HUDEP-2 (cell line): Measurements from ENCODE around the gene LRRC56.
"Not testable (repeated sequence)": the region's sequence is repeated elsewhere in the genome, so short reads cannot be mapped to it uniquely, and the experiment has no call there.

Experiments
- DNase-seq, 76 experiments: peaks; one replicate each; lab custom pipeline; 2025; ENCODE audit not compliant: unreplicated experiment in 76 of 76; lab: John Stamatoyannopoulos, UW

Gene LRRC56

GRCh38 chr11:501001-501682, 36.2 kb upstream of the LRRC56 start:
- no peak for DNase-seq

GRCh38 chr11:501683-502287, 35.5 kb upstream of the LRRC56 start:
- DNase-seq = no peak

GRCh38 chr11:502288-503178, 34.8 kb upstream of the LRRC56 start:
- peak in 4 of 76 experiments; percentile 8 to 38 (median 32) for DNase-seq

- DNase-seq = peak in 74 of 76 experiments; percentile 47 to 89 (median 79)
Observed at GRCh38 chr11:503179-503981, 33.9 kb upstream of the LRRC56 start.

GRCh38 chr11:504053-504993, 33.0 kb upstream of the LRRC56 start:
- peak in 73 of 76 experiments; percentile 35 to 80 (median 69) for DNase-seq

GRCh38 chr11:504994-505344, 32.4 kb upstream of the LRRC56 start:
- DNase-seq = peak in 1 of 76 experiments; percentile 40

- DNase-seq = peak in 74 of 76 experiments; percentile 65 to 97 (median 93)
Observed at GRCh38 chr11:506238-506994, 30.9 kb upstream of the LRRC56 start.

GRCh38 chr11:506995-507726, 30.2 kb upstream of the LRRC56 start, which contains the start of gene RNH1:
TSS of gene RNH1 (minus strand) at chr11:507242. CDS start at chr11:502162, 5,080 bp downstream.
- peak; percentile 22 to 99 (median 96) for DNase-seq

- no peak for DNase-seq
Observed at GRCh38 chr11:507727-508515, 29.4 kb upstream of the LRRC56 start.

- DNase-seq = no peak
Observed at GRCh38 chr11:508956-509355, 28.4 kb upstream of the LRRC56 start.

GRCh38 chr11:512761-513595, 24.3 kb upstream of the LRRC56 start:
- DNase-seq = no peak

GRCh38 chr11:514606-515005, 22.7 kb upstream of the LRRC56 start:
- DNase-seq = no peak

GRCh38 chr11:515131-515530, 22.2 kb upstream of the LRRC56 start:
- no peak for DNase-seq

- no peak for DNase-seq
Observed at GRCh38 chr11:516400-516799, 20.9 kb upstream of the LRRC56 start.

- not testable (repeated sequence) for DNase-seq
Observed at GRCh38 chr11:516918-517685, 20.2 kb upstream of the LRRC56 start.
